Measurements from ENCODE around the gene ARID5B. TPM values are rescaled to one million over a fixed set of nuclear protein-coding genes. Genes with fewer than 3 reads are reported as not detected.

The ARID5B gene
- total RNA-seq, 1 experiment from 2014 or later = 2.3 TPM

- peaks cover 48% of the 10 kb centered on the region for H3K4me1 Mint-ChIP-seq
- H3K36me3 Mint-ChIP-seq = peaks cover 3% of the 10 kb centered on the region; the same call in 1 of the 2 replicates
- ChIA-PET CTCF (no interaction called here), POLR2A (interaction anchor here (0.7 kb wide), 1 partner anchor 204 kb away, joined by 3 read pairs; no protein-coding TSS in a partner anchor)
- TF ChIP-seq TEAD1 (CRISPR knock-in tag; IDR thresholded peaks at IDR 0.05) (no peak), ZNF232 (CRISPR knock-in tag; IDR thresholded peaks at IDR 0.05) (no peak), FOXP4 (CRISPR knock-in tag; IDR thresholded peaks at IDR 0.05) (no peak), ZNF263 (CRISPR knock-in tag; IDR thresholded peaks at IDR 0.05; ENCODE audit: low read depth) (no peak), ATF2 (CRISPR knock-in tag; IDR thresholded peaks at IDR 0.05; ENCODE audit: borderline replicate concordance, low read depth) (no peak), ATF3 (CRISPR knock-in tag; conservative IDR thresholded peaks at IDR 0.05) (no peak), PRDM15 (CRISPR knock-in tag; IDR thresholded peaks at IDR 0.05) (no peak)
- no peak overlapping the region for H3K27ac Mint-ChIP-seq
- H3K4me3 Mint-ChIP-seq = no peak overlapping the region
- peaks cover 8% of the 10 kb centered on the region; the same call in 1 of the 2 replicates for H3K9me3 Mint-ChIP-seq
- DNase-seq (ENCODE audit: low spot score) (no peak), ATAC-seq (no peak)
- no peaks in the 10 kb centered on the region; the same call in 1 of the 2 replicates for H3K27me3 Mint-ChIP-seq (ENCODE audit: low read depth)
Observed at GRCh38 chr10:62052276-62052675, 150.8 kb downstream of the ARID5B start.

GRCh38 chr10:62053860-62054259 lies 152.4 kb downstream of the ARID5B start:
- CTCF ChIA-PET = interaction anchor here (0.8 kb wide), 1 partner anchor 12 kb away, joined by 3 read pairs; no protein-coding TSS in a partner anchor
- POLR2A ChIA-PET = no interaction called here
- Mint-ChIP-seq H3K36me3 (peaks cover 3% of the 10 kb centered on the region; the same call in 1 of the 2 replicates), H3K4me1 (peaks cover 35% of the 10 kb centered on the region), H3K9me3 (peaks cover 8% of the 10 kb centered on the region; the same call in 1 of the 2 replicates), H3K4me3 (no peak overlapping the region), H3K27me3 (ENCODE audit: low read depth) (no peaks in the 10 kb centered on the region; the same call in 1 of the 2 replicates), H3K27ac (no peak overlapping the region)
- DNase-seq (ENCODE audit: low spot score) (no peak), ATAC-seq (no peak)
- no peak for TF ChIP-seq TEAD1 (CRISPR knock-in tag; IDR thresholded peaks at IDR 0.05)
- TF ChIP-seq E2F5 (CRISPR knock-in tag; IDR thresholded peaks at IDR 0.05) = no peak
- no peak for TF ChIP-seq CDX4 (CRISPR knock-in tag; IDR thresholded peaks at IDR 0.05; ENCODE audit: borderline replicate concordance)
- no peak for TF ChIP-seq RELA (CRISPR knock-in tag; IDR thresholded peaks at IDR 0.05; ENCODE audit: borderline replicate concordance)
- TF ChIP-seq ZNF416 (CRISPR knock-in tag; IDR thresholded peaks at IDR 0.05) = no peak
- no peak for TF ChIP-seq ZNF317 (CRISPR knock-in tag; IDR thresholded peaks at IDR 0.05; ENCODE audit: borderline replicate concordance, low read depth)
- TF ChIP-seq FOXK1 (CRISPR knock-in tag; IDR thresholded peaks at IDR 0.05) = no peak
- no peak for TF ChIP-seq NR1H2 (CRISPR knock-in tag; IDR thresholded peaks at IDR 0.05)
- no peak for TF ChIP-seq ZNF232 (CRISPR knock-in tag; IDR thresholded peaks at IDR 0.05)
- TF ChIP-seq FOXP4 (CRISPR knock-in tag; IDR thresholded peaks at IDR 0.05) = no peak
- TF ChIP-seq ARID4B (CRISPR knock-in tag; IDR thresholded peaks at IDR 0.05; ENCODE audit: borderline replicate concordance) = no peak
- TF ChIP-seq ELF4 (CRISPR knock-in tag; IDR thresholded peaks at IDR 0.05; ENCODE audit: low read depth) = no peak
- no peak for TF ChIP-seq JUN (CRISPR knock-in tag; IDR thresholded peaks at IDR 0.05)
- no peak for TF ChIP-seq SOX15 (CRISPR knock-in tag; IDR thresholded peaks at IDR 0.05)

Measured in WTC11 (cell line).